T-helper 1 cell (primary cell): ENCODE measurements around the gene ATP1A4.
A peak's percentile ranks its signal among the peaks of the same experiment; 100 is the strongest.

Source experiments
- DNase-seq, 5 donors: peaks; one replicate each; pipeline ENCODE4 v3.0.0-alpha.2; 2012 to 2020

Gene ATP1A4

GRCh38 chr1:160178731-160179130 is 27.3 kb downstream of the ATP1A4 start:
- no peak for DNase-seq

GRCh38 chr1:160179336-160179735 is 27.9 kb downstream of the ATP1A4 start:
- no peak for DNase-seq

- DNase-seq = no peak
These were observed 34.8 kb downstream of the ATP1A4 start for GRCh38 chr1:160186246-160186645.

- DNase-seq = no peak
These were observed 35.3 kb downstream of the ATP1A4 start for GRCh38 chr1:160186729-160187128.

- DNase-seq = no peak
These were observed 36.0 kb downstream of the ATP1A4 start for GRCh38 chr1:160187407-160187806.

- DNase-seq = no peak
These were observed 36.9 kb downstream of the ATP1A4 start for GRCh38 chr1:160188341-160188740.

- no peak for DNase-seq
These were observed 38.5 kb downstream of the ATP1A4 start, which contains the start of gene CASQ1 for GRCh38 chr1:160189649-160190625. Gene CASQ1 (plus strand): TSS chr1:160190575. CDS start chr1:160190752, 177 bp downstream.

GRCh38 chr1:160191756-160192155 is 40.4 kb downstream of the ATP1A4 start:
- DNase-seq = no peak

GRCh38 chr1:160192234-160192633 is 40.8 kb downstream of the ATP1A4 start:
- DNase-seq = no peak

- peak; percentile 49 to 80 (median 66) for DNase-seq
These were observed 41.9 kb downstream of the ATP1A4 start for GRCh38 chr1:160193091-160193819.

GRCh38 chr1:160193832-160194736 is 42.7 kb downstream of the ATP1A4 start:
- no peak for DNase-seq

GRCh38 chr1:160194737-160195059 is 43.3 kb downstream of the ATP1A4 start:
- no peak for DNase-seq

- DNase-seq = no peak
These were observed 44.7 kb downstream of the ATP1A4 start for GRCh38 chr1:160196143-160196542.

- DNase-seq = no peak
These were observed 45.8 kb downstream of the ATP1A4 start for GRCh38 chr1:160197231-160197630.

- DNase-seq = no peak
These were observed 49.4 kb downstream of the ATP1A4 start for GRCh38 chr1:160200786-160201185.

- no peak for DNase-seq
These were observed 53.3 kb downstream of the ATP1A4 start for GRCh38 chr1:160204526-160205241.

GRCh38 chr1:160205242-160206035 is 54.0 kb downstream of the ATP1A4 start, which contains the start of gene PEA15:
Gene PEA15 (plus strand): TSS chr1:160205384. CDS start chr1:160211545, 6,161 bp downstream.
- DNase-seq = peak; percentile 40 to 75 (median 55)

- peak in 4 of 5 donors; percentile 26 to 52 (median 33) for DNase-seq
These were observed 54.6 kb downstream of the ATP1A4 start for GRCh38 chr1:160206036-160206389.

GRCh38 chr1:160206421-160207117 is 55.2 kb downstream of the ATP1A4 start:
- no peak for DNase-seq

GRCh38 chr1:160207118-160207650 is 55.8 kb downstream of the ATP1A4 start:
- DNase-seq = no peak
